Esophagus squamous epithelium (tissue), 4 donors: ENCODE measurements around the gene STIMATE.

Source experiments
- POLR2A ChIP-seq, 4 donors: fragments of 450-650 bp; IDR thresholded peaks; one replicate each; pipeline ENCODE4 v1.6.1; 2017; ENCODE audit warnings: antibody characterized with exemption in 4 of 4, mild to moderate bottlenecking in 4 of 4, moderate library complexity in 3 of 4
- TF ChIP-seq, protein P1 (sequence below), 6 experiments: fragments of 450-650 bp in 4 of 6; fragments of 200-600 bp in 2 of 6; sonication (generic) in 2 of 6; IDR thresholded peaks; one replicate each; pipeline ENCODE4 v1.5.1; 2016 to 2019; ENCODE audit warnings: antibody characterized with exemption in 6 of 6, mild to moderate bottlenecking in 4 of 6, moderate library complexity in 4 of 6

DNA sequence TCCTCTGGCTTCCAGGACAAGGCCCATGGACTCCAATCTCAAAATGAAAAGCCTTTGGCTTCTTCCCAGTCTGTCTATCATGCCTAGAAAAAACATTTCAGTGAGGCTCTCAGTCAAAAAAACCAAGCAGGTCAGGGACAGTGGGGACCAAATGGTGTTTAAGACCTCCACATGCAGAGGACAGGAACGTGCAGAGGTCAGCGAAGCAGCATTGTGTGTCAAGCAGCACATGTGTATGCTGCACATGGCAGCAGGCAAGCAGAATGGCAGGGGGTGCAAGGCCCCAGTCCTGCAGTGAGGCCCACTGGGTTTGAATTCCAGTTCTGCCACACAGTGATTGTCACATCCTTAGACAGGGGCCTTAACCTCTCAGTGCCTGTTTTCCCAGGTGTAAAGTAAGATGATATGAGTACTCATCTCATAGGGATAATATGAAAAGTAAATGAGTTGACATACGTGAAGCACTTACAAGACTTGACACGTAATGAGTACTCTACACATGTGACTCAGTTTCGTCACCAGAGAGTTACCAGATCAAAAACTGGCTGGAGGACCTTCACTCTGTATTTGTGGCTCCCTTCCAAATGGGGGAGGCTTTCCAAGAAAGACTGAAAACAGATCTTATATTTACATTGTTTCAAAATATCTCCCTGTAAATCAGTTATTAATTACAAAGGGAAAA is 11.2 kb downstream of the STIMATE start:
- TF ChIP-seq, protein P1, sequence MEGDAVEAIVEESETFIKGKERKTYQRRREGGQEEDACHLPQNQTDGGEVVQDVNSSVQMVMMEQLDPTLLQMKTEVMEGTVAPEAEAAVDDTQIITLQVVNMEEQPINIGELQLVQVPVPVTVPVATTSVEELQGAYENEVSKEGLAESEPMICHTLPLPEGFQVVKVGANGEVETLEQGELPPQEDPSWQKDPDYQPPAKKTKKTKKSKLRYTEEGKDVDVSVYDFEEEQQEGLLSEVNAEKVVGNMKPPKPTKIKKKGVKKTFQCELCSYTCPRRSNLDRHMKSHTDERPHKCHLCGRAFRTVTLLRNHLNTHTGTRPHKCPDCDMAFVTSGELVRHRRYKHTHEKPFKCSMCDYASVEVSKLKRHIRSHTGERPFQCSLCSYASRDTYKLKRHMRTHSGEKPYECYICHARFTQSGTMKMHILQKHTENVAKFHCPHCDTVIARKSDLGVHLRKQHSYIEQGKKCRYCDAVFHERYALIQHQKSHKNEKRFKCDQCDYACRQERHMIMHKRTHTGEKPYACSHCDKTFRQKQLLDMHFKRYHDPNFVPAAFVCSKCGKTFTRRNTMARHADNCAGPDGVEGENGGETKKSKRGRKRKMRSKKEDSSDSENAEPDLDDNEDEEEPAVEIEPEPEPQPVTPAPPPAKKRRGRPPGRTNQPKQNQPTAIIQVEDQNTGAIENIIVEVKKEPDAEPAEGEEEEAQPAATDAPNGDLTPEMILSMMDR (IDR thresholded peaks at IDR 0.05) = no peak
- TF ChIP-seq POLR2A (IDR thresholded peaks at IDR 0.05) = no peak
